HUDEP-2 (cell line): Measurements from ENCODE around the gene BUB1.
"Not testable (repeated sequence)": the region's sequence is repeated elsewhere in the genome, so short reads cannot be mapped to it uniquely, and the experiment has no call there.

Experiments used
- DNase-seq, 76 experiments: peaks; one replicate each; lab custom pipeline; 2025; ENCODE audit not compliant: unreplicated experiment in 76 of 76; lab: John Stamatoyannopoulos, UW

The BUB1 gene

DNA sequence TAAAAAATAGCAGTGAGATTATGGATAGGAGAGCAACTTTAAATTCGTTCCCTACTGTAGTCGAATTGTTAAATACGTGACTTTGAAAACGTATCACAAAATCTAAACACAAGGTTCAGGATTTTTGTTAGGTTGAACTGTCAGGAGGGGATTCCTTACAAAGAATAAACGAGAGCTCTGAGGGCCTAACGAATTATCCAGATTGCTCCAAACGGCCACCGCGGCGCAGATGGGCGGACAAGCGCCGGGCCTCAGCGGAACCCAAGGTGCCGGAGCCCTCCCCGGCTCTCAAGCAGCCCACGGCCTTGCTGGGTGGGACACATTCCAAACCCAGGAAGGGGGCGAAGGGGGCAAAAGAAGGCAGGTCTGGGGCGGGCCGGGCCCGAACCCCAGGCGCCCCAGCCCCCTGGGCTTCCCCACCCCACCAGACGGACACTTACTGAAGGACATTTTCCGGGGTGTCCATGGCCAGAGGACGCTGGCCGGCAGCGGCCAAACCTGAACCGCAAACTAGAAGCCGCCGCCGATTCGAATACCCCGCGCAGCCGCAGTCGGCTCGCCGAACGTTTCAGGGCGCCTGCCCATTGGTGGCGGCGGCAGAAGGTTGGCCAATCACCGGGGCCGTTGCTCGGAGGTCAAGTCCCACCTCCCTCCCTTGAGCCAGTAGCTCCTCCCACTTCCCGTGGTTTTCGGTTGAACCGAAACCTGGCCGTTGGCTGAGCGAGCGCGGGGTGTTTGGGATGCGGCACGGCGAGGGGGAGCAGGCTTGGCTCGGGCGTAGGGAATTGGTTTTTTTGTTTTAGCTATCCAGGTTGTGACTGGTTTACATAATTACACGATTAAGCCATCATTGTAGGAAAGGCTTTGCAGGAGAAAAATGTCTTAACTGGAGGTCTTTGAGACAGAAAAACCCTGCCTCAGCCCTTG is at the start of gene BUB1:
Gene BUB1 (minus strand): TSS at position 534 of the 927 bp plus-strand sequence. CDS start 68 bp downstream, at position 466.
- DNase-seq: peak in 75 of 76 experiments; percentile 53 to 97 (median 93)

DNA sequence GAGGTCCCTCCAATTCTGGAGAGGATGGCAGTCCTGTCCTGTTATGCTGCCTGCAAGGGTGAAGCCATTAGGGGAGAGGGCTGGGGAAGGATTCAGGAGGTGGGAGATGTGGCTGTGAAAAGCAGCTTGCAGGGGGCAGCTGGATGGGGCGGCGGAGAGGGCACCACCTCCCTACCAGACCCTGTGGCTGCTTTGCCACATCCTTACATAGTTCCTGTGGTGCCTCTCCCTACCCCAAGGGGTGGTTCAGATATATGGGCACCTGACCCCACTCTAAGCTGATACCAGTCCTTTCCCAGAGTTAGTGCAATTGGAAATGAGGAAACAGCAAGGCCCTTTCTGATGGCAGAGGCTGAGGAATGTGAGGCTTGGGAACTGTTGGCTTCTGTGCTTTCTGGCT is 48.4 kb upstream of the BUB1 start:
- DNase-seq: no peak

DNA sequence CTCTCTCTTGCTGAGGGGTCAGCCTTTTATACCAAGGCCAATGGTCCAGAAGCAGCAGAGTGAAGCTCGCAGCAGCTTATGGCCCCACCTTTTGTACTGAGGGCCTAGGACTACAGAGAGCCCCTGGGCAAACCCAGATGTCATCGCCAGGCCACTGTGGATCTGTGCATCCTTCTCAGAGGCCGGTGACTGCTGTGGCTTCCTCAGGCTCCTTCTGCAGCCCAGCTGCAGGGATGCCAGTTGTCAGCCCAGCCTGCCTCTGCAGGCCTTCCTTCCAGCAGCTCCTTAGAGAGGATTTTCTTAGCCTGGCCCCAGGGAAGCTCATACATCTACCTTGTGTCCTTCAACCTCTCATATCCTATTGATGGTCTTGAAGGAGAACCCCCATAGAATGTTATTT is 48.0 kb upstream of the BUB1 start:
- no peak for DNase-seq

DNA sequence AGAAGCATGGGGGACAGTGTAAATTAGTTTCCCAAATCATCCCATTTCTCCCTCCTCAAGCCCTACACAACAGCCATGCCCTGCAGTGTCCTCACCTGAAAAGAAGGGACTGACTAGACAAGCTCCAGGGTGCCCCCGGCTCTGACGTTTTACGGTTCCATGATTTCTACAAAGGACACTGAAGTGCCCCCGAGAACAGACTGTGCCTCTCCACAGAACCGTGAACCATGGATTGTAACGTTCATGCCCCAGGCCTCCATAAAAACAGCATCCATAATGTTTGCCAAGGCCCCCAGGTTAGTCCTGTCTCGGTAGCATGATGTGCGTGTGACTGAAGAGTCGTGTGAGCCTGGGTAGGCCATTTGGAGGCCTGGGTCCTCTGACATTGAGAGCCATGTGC is 47.5 kb upstream of the BUB1 start:
- no peak for DNase-seq

DNA sequence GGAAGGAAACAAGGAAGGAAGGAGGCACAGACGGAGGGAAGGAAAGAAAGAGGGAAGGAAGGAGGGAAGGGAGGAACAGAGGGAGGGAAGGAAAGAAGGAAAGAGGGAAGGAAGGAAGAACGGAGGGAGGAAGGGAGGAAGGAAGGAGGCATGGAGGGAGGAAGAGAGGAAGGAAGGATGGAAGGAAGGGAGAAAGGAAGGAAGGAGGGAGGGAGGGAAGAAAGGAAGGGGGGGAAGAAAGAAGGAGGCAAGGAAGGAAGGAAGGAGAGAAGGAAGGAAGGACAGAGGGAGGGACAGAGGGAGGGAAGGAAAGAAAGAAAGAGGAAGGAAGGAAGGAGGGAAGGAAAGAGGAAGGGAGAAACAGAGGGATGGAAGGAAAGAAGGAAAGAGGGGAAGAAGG is 47.0 kb upstream of the BUB1 start:
- DNase-seq: no peak

DNA sequence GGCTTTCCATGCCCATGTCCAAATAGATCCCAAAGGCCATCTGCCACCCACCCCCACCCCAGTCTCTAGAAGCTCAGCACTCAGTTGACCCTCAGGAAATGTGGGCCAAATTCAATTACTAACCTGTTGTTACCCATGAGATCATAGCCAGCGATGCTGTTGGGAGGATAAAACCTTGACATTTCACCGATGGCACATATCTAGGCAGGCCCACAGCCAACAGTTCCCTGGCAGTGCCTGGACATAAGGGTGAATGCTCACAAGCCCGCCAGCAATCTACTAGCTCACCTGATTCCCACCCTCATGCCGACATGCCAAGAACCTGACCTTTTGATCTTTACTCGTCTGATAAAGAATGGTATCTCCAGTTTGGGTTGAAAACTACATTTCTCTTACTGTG is 42.7 kb upstream of the BUB1 start:
- DNase-seq: no peak

DNA sequence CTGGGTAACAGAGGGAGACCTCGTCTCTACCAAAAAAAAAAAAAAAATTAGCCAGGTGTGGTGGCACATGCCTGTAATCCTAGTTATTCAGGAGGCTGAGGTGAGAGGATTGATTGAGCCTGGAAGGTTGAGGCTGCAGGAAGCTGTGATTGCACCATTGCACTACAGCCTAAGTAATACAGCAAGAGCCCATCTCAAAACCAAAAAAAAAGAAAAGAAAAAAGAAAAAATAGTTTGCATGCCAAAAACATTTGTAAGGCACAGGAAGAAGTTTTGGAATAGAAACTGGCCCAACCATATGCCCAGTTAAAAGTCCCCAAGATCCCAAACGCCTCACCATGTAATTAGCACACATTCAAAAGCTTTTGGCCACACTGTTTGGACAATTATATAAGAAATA is 41.1 kb upstream of the BUB1 start:
- no peak for DNase-seq

DNA sequence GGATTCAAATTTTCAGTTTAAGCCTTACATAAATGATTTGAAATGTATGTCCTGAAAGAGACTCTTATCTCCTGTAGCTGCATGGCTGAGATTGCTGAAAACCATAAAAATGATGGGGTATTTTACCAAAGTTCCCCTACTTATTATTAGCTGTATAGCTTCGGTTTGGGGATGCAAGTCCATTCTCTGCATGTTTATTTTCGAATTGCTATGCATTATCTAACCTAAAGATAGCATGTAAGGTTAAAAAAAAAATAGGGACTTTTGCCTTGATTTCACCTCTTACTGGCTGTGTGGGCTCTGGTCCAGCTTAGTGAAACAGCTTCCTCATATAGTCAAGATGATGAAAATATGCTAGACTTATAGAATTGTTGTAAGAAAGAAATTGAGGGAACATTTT is 40.5 kb upstream of the BUB1 start:
- DNase-seq: no peak

DNA sequence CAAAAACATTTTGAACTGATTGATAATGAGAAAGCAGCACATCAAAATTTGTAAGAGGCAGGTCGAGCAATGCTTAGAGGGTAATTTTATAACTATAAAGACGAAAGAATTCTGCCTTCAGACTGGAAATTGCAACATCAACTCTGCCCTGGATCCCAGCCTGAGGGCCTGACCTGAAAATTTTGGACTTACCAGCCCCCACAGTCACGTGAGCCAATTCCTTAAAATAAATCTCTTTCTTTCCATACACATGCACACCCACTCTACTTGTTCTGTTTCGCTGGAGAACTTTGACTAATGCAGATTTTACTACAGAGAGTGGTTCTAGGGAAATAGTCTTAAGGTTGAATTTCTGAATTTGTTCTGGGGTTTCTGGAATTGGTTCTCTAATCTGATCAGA is 39.9 kb upstream of the BUB1 start:
- DNase-seq: no peak

DNA sequence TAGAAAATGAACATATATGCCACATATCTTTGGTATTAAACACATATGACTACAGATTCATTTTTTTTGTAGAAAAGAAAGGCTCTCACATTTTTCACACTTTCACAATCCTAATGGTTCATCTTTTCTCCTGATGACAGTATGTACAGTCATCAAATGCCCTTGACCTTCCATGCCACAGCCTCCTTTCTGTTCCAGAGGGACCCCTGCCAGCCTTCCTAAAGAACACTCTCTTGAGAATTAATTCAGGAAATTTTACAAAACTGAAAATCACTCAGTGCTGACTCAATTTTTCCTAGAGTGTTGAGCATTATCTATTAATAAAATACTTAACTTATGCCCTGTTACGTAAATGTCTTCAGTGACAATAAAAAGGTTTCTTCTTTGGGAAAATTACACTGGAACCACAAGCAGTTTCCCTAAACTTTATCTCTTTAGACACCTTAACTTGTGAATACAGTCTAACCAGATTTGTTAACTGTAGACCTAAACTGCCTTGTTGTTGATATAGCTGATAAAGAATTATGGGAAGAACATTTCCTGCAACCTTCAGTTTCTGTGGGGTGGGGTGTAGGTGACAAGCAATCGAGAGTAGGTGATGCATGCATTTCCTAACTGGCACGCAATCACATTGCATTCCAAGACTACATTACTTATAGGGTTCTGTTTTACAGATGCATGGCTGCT is 39.2 kb upstream of the BUB1 start:
- DNase-seq: no peak

DNA sequence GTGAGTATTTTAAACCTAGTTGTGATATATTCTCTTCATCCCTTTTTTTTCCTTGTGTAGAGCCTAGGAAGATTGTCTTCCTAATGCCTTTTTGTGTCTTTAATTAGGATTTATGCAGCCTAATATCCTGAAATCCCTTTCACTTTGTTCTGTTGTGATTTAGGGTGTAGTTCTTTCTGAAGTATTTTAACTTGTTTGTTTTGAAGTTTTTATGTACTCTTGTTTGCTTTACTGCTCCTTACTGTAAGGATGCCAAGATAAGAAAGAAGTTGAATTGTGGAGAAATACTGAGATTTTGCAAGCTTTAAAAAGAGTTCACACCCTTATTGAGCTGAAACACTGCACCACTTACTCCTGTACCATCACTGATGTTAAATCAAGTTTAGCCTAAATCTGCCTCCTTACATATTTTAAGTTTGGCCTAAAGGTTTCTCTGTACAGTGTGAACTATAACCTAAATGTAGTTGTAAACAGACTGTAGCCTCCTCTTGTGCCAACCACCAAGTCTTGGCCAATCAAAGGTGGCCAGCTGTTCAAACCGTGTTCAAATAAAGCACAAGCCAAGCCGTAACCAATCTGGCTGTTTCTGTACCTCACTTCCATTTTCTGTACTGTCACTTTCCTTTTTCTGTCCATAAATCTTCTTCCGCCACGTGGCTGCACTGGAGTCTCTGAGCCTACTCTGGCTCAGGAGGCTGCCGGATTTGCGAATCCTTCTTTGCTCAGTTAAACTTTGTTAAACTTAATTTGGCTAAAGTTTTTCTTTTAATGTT is 36.8 kb upstream of the BUB1 start:
- no peak for DNase-seq

DNA sequence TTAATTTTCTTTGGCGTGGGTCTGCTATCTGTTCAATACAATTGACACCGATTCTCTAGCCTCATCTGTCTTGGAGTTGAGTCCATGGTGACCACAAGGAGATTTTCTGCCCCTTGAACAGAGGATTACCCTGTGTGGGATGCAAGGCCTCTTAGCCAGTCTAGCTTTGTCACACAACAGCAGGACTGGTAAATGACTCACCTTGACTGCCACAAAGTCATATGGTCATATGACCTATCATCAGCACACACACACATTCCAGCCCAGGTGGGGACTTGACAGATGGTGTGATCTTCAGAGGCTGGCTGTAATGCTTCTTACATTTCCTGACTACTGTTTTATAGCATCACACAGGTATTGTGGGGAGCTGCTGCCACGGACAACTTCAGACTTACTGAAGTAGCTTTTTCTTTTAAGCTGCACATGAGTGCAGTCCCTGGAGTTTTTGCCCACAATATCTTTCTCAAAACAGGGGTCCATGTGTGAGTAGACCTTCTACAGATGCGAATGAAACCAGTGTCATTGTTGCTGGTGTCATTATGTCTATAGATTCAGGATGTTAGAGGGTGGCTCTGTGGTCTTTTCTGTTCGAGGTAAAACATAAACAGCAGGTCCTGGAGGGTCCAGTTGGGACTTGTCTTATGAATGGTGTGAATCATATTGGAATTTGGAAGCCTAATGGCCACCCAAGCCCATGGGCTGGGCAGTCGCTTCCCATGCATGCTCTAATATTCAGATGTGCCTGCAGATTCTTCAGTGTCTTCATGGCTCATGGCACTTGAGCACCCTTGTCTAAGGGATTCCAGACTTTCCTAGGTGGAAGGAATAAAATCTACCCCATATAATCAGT is 35.9 kb upstream of the BUB1 start:
- DNase-seq: no peak

DNA sequence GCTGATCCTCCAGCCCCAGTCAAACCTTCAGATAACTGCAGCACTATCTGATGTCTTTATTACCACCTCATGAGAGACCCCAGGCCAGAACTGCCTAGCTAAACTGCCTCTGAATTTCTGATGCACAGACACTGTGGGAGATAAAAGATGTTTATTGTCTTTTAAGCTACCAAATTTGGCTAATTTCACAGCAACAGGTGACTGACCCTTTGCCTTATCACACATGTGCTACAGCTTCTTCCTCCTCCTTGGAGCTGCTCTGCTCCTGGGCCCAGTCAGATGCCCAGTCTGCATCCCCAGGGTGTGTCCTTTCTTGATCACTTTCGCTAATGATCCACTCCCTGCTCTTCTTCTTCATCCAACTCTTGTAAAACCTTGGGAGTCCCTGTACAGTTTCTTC is 34.9 kb upstream of the BUB1 start:
- DNase-seq: no peak

DNA sequence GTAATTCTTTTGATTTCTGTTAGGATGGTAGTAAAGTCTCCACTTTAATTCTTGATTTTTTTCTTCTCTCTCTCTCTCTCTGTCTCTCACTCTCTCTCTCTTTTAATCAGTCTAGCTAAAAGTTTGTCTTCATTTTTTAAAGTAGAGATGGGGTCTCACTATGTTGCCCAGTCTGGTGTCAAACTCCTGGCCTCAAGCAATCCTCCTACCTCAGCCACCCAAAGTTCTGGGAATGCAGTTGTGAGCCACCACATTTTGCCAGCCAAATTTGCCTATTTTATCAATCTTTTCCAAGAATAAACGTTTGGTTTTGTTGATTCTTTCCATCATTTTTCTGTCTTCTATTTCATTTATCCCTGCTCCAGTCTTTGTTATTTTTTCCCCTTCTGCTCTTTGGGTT is 30.6 kb upstream of the BUB1 start:
- DNase-seq: no peak

DNA sequence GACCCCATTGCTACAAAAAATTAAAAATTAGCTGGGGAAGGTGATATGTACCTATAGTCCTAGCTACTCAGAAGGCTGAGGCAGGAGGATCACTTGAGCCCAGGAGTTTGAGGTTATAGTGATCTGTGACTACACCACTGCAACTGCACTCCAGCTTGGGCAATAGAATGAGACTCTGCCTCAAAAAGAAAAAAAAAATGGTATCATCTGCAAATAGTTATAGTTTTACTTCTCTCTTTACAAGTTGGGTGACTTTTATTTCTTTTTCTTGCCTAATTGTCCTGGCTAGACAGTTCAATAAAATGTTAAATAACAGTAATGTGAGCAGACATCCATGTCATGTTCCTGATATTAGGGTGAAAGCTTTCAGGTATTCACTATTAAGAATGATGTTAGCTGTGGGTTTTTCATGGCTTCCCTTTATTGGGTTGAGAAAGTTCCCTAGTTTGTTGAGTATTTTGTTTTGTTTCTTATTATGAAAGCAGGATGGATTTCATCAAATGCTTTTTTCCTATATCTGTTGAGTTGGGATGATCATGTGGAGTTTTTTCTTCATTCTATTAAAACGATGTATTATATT is 29.6 kb upstream of the BUB1 start:
- DNase-seq: no peak

DNA sequence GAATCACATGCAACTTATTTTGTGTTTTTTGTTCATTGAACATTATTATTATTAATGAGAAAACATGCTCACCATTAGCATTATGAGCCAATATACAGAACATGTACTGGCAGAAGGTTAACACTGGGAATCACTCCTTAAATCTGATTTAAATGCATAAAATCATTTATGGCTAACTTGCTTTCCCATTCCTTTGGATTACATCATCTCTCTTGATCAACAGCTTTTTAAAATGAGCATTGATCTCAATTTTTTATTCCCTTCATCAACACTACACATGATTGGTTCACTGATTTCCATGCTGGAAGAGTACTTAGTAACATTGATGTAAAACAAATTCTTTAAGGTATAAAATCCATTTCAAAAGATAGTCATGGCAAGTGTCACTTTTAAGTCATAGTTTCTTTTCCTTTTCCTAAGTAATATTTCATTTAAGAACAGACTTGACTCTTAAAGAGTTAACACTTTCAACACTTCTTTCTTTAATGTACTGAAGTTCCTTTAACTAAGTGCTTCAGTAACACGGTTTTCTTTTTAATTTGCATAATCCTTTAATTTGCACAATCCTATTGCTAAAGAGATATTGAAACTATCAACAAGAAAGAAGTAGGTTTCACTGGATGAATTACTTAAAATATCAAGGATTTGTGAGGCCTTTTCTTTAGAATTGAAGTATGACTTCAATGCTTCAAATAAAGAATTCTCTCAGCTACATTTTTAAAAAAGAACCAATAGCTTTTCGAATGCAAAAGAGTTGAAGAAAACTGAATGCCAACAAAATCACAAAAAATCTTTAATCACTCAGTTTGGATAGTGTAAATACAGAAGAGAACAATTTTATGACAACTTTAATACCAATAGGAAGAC is 24.9 kb upstream of the BUB1 start:
- no peak for DNase-seq

DNA sequence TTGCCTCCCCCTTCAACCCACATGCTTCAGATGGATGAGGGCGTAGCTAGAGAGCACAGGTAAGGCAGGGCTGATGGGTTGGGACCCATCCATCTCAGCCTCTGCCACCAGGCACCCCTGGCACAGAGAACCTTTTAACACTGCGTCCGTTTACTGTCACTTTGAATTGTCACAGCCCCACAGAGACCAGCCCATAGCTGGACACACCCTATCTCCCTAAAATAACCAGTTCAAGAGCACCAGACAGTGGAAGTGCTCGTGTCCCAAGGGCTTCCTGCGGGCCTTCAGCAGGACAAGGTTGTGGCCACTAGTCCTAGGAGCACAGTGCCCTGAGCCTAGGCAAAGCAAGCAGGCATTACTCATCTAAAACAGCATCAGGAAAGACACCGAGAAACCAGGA is 20.4 kb upstream of the BUB1 start:
- DNase-seq: not testable (repeated sequence)

DNA sequence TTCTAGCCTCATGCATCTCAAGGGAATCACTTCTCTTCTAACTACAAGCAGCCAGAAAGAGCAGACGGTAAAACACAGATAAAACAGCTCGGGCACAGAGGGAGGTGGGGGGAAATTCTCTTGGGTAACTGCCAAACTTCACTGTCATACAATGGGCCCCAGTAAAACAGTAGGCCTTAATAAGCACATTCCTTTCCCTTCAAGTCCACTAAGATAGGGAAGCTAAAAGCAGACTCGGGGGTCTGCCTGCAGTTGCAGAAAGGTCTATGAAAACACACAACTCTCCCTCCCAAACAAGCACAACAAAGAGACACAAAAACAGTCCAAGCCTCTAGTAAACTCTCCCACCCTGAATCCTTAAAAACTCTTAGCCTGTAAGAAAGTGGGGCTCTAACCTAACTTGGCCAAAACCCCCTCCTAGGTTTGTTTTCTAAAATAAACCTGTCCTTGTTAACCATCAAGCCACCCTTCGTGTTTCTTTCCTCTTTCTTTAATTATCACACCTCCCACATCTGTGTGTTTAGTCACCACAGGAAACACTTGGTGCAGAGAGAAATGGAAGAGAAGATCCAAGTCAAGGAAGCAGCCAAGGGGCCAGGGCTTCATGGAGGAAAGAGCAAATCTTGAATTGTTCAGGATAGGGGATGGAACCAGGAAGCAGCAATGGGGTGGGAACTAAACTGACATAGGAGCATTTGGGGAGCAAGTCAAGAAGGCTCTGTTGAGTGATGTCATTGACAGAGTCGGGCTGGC is 17.5 kb upstream of the BUB1 start:
- DNase-seq: peak in 31 of 76 experiments; percentile 3 to 64 (median 27)
